H9 (cell line): Measurements from ENCODE around the gene SYNE3. TPM values are rescaled to one million over a fixed set of nuclear protein-coding genes. Genes with fewer than 3 reads are reported as not detected.

Experiments
- DNase-seq: peaks from one replicate; pipeline ENCODE4 v3.0.0-alpha.2; 2017
- H2AFZ ChIP-seq: one replicate; pipeline ENCODE4 v1.6.1; 2013; ENCODE audit warnings: mild to moderate bottlenecking, low read length, control low read depth, moderate library complexity
- H2AK5ac ChIP-seq: 2 replicates; pipeline ENCODE4 v1.6.1; 2013; ENCODE audit warnings: low read length, control low read depth, mixed read lengths; ENCODE audit not compliant: insufficient read length
- H2BK120ac ChIP-seq: one replicate; pipeline ENCODE4 v1.6.1; 2013; ENCODE audit warnings: low read depth, mild to moderate bottlenecking, low read length, control low read depth, inconsistent platforms; ENCODE audit not compliant: poor library complexity, severe bottlenecking
- H2BK12ac ChIP-seq: 2 replicates; pipeline ENCODE4 v1.6.1; 2013; ENCODE audit warnings: low read length, control low read depth, mixed read lengths, low read depth; ENCODE audit not compliant: insufficient read length
- H2BK15ac ChIP-seq: 2 replicates; pipeline ENCODE4 v1.6.1; 2013; ENCODE audit warnings: low read depth, low read length, control low read depth
- H2BK20ac ChIP-seq: one replicate; pipeline ENCODE4 v1.6.1; 2013; ENCODE audit warnings: low read depth, mild to moderate bottlenecking, low read length, control low read depth, inconsistent platforms; ENCODE audit not compliant: poor library complexity, severe bottlenecking
- H2BK5ac ChIP-seq: 2 replicates; pipeline ENCODE4 v1.6.1; 2013; ENCODE audit warnings: low read length, control low read depth, mixed read lengths; ENCODE audit not compliant: insufficient read length
- H3K14ac ChIP-seq: 2 replicates; pipeline ENCODE4 v1.6.1; 2013; ENCODE audit warnings: low read length, control low read depth; ENCODE audit not compliant: insufficient read depth
- H3K18ac ChIP-seq: 2 replicates; pipeline ENCODE4 v1.6.1; 2013; ENCODE audit warnings: low read depth, mild to moderate bottlenecking, mixed read lengths, low read length, control low read depth; ENCODE audit not compliant: insufficient read length
- H3K23ac ChIP-seq: 2 replicates; pipeline ENCODE4 v1.6.1; 2013; ENCODE audit warnings: low read length, control low read depth, mixed read lengths, low read depth; ENCODE audit not compliant: insufficient read length
- H3K23me2 ChIP-seq: 2 replicates; pipeline ENCODE4 v1.6.1; 2013; ENCODE audit warnings: low read depth, mild to moderate bottlenecking, mixed read lengths, low read length, control low read depth; ENCODE audit not compliant: insufficient read length, poor library complexity, severe bottlenecking
- H3K27ac ChIP-seq: 2 replicates; pipeline ENCODE4 v1.5.1; 2013; ENCODE audit warnings: low read length, control low read depth, mixed read lengths, low read depth; ENCODE audit not compliant: insufficient read length
- H3K27me3 ChIP-seq: 2 replicates; pipeline ENCODE4 v1.6.1; 2013; ENCODE audit warnings: low read length, control low read depth, inconsistent platforms; ENCODE audit not compliant: insufficient read depth
- H3K4ac ChIP-seq: 2 replicates; pipeline ENCODE4 v1.6.1; 2013; ENCODE audit warnings: low read depth, mild to moderate bottlenecking, control low read depth, inconsistent platforms, low read length, moderate library complexity
- H3K4me1 ChIP-seq: 2 replicates; pipeline ENCODE4 v1.6.1; 2013; ENCODE audit warnings: low read length, control low read depth, inconsistent platforms; ENCODE audit not compliant: insufficient read depth
- H3K4me2 ChIP-seq: 2 replicates; pipeline ENCODE4 v1.6.1; 2013; ENCODE audit warnings: low read length, control low read depth, mixed read lengths; ENCODE audit not compliant: insufficient read length, insufficient read depth
- H3K56ac ChIP-seq: 2 replicates; pipeline ENCODE4 v1.6.1; 2013; ENCODE audit warnings: low read depth, mild to moderate bottlenecking, mixed read lengths, low read length, control low read depth; ENCODE audit not compliant: insufficient read length
- H3K79me1 ChIP-seq: 2 replicates; pipeline ENCODE4 v1.6.1; 2013; ENCODE audit warnings: low read depth, mild to moderate bottlenecking, moderate library complexity, low read length, control low read depth, inconsistent platforms; ENCODE audit not compliant: insufficient read depth, poor library complexity, severe bottlenecking
- H3K79me2 ChIP-seq: 2 replicates; pipeline ENCODE4 v1.6.1; 2013; ENCODE audit warnings: low read length, control low read depth, inconsistent platforms; ENCODE audit not compliant: insufficient read depth
- H3K9ac ChIP-seq: 2 replicates; pipeline ENCODE4 v1.6.1; 2013; ENCODE audit warnings: low read length, control low read depth, mixed read lengths; ENCODE audit not compliant: insufficient read length; ENCODE audit errors: extremely low read depth
- H3K9me3 ChIP-seq: one replicate; pipeline ENCODE4 v1.6.1; 2013; ENCODE audit warnings: low read depth, low read length, inconsistent platforms; ENCODE audit not compliant: control insufficient read depth
- H3T11ph ChIP-seq: one replicate; pipeline ENCODE4 v1.6.1; 2013; ENCODE audit warnings: mild to moderate bottlenecking, low read length, control low read depth, inconsistent platforms
- H4K20me1 ChIP-seq: one replicate; pipeline ENCODE4 v1.6.1; 2013; ENCODE audit not compliant: control insufficient read depth, insufficient read length, insufficient read depth
- H4K5ac ChIP-seq: 2 replicates; pipeline ENCODE4 v1.6.1; 2013; ENCODE audit warnings: low read depth, mild to moderate bottlenecking, mixed read lengths, low read length, control low read depth; ENCODE audit not compliant: insufficient read length
- H4K8ac ChIP-seq: replicated peaks from 2 replicates; pipeline ENCODE4 v1.6.1; 2013; ENCODE audit warnings: low read length, control low read depth, mixed read lengths, low read depth; ENCODE audit not compliant: insufficient read length
- H4K91ac ChIP-seq: 2 replicates; pipeline ENCODE4 v1.6.1; 2013; ENCODE audit warnings: low read depth, mild to moderate bottlenecking, moderate library complexity, mixed read lengths, low read length, control low read depth; ENCODE audit not compliant: insufficient read length
- H3K27ac Mint-ChIP-seq, 3 experiments: 2 replicates in 2 of 3; 3 replicates in 1 of 3; pipeline ENCODE4 v1.8.0; 2020 to 2021; ENCODE audit warnings: mixed read lengths in 3 of 3, mild to moderate bottlenecking in 1 of 3, moderate library complexity in 1 of 3
- H3K27me3 Mint-ChIP-seq: 2 replicates; pipeline ENCODE4 v1.8.0; 2021; ENCODE audit warnings: low read depth, mild to moderate bottlenecking, moderate library complexity, mixed read lengths
- H3K36me3 Mint-ChIP-seq, 3 experiments: 2 replicates in 2 of 3; 3 replicates in 1 of 3; pipeline ENCODE4 v1.8.0; 2020 to 2021; ENCODE audit warnings: low read depth in 3 of 3, mixed read lengths in 3 of 3; ENCODE audit not compliant: insufficient read depth in 1 of 3
- H3K4me1 Mint-ChIP-seq, 2 experiments: 2 replicates each; pipeline ENCODE4 v1.8.0; 2020; ENCODE audit warnings: mixed read lengths in 2 of 2
- H3K4me3 Mint-ChIP-seq, 2 experiments: 2 replicates in 1 of 2; 3 replicates in 1 of 2; pipeline ENCODE4 v1.8.0; 2020 to 2021; ENCODE audit warnings: mild to moderate bottlenecking in 2 of 2, mixed read lengths in 2 of 2, moderate library complexity in 1 of 2
- H3K9me3 Mint-ChIP-seq, 2 experiments: 2 replicates in 1 of 2; 3 replicates in 1 of 2; pipeline ENCODE4 v1.8.0; 2020; ENCODE audit warnings: mild to moderate bottlenecking in 2 of 2, mixed read lengths in 2 of 2, moderate library complexity in 1 of 2
- CTCF ChIP-seq: fragments of 200-600 bp; sonication (generic); conservative IDR thresholded peaks from 3 replicates; pipeline ENCODE4 v1.8.0; 2021; ENCODE audit warnings: antibody characterized with exemption, mild to moderate bottlenecking
- WGBS: extraction: QIAGEN DNeasy Blood & Tissue Kit; methylation state at CpG from one replicate; pipeline ENCODE4 v1.1.7; 2013; ENCODE audit warnings: missing lambda C conversion rate, low lambda C conversion rate, mixed read lengths; ENCODE audit not compliant: insufficient read length; ENCODE audit errors: extremely low coverage; 5-methylcytosine and 5-hydroxymethylcytosine counted together
- total RNA-seq: library from RNA; stranded (reverse); gene quantifications from 2 replicates; pipeline ENCODE4 v1.2.1, GENCODE V29; 2021

SYNE3 gene
- total RNA-seq, 1 experiment from 2014 or later, result 0.11 TPM

- Histone ChIP-seq H3K27me3 (no peaks in the 10 kb centered on the region; the same call in 1 of the 2 replicates), H2BK5ac (no peak overlapping the region), H3K4me1 (no peaks in the 10 kb centered on the region), H2AK5ac (no peak overlapping the region), H4K8ac (no peak overlapping the region), H3K56ac (no peak overlapping the region), H2BK15ac (no peak overlapping the region), H4K20me1 (no peaks in the 10 kb centered on the region), H3K23me2 (no peaks in the 10 kb centered on the region), H3K4me2 (no peak overlapping the region), H4K5ac (no peak overlapping the region), H3K27ac (no peak overlapping the region), H2BK120ac (no peak overlapping the region), H3K4ac (no peak overlapping the region), H3K23ac (no peak overlapping the region), H3K9me3 (no peaks in the 10 kb centered on the region), H2BK20ac (no peak overlapping the region), H3K79me1 (no peaks in the 10 kb centered on the region), H3K18ac (no peak overlapping the region), H2AFZ (no peak overlapping the region), H3K9ac (no peak overlapping the region), H3K14ac (no peak overlapping the region), H4K91ac (no peak overlapping the region), H3K79me2 (no peaks in the 10 kb centered on the region), H2BK12ac (no peak overlapping the region), H3T11ph (no peak overlapping the region)
- peaks cover 2 to 9% of the 10 kb centered on the region in 2 experiments; a peak in 3 of 4 replicates for H3K4me1 Mint-ChIP-seq
- no peak for TF ChIP-seq CTCF
- WGBS, result no CpG with 5 or more reads among the region's 6 CpGs
- H3K27me3 Mint-ChIP-seq, result peaks cover 18% of the 10 kb centered on the region
- no peaks in the 10 kb centered on the region for H3K9me3 Mint-ChIP-seq
- no peak overlapping the region for H3K4me3 Mint-ChIP-seq
- no peaks in the 10 kb centered on the region for H3K36me3 Mint-ChIP-seq
- H3K27ac Mint-ChIP-seq, result 0 out of 7 replicates have a peak overlapping the region, but pooled peaks of 1 of the 3 experiments have one; percentile 48
- DNase-seq, result no peak
These were observed 49.2 kb downstream of the SYNE3 start for GRCh38 chr14:95467232-95467631.

Other genes with a start within 250 kb of the SYNE3 start
- gene CLMN, start 196.7 kb downstream of the SYNE3 start, total RNA-seq, result 7.6 and 8.4 TPM in 2 replicates
- gene GLRX5, start 18.4 kb upstream of the SYNE3 start, total RNA-seq, result 62.2 and 64.0 TPM in 2 replicates
- gene TCL1B, start 169.8 kb upstream of the SYNE3 start, total RNA-seq, result 3.6 and 3.8 TPM in 2 replicates
- 0.31 TPM in 1 of 2 replicates, not detected in the other for gene TCL1A, start 197.5 kb upstream of the SYNE3 start, total RNA-seq